Measurements from ENCODE around the gene FREY1.
"Not testable (repeated sequence)": the region's sequence is repeated elsewhere in the genome, so short reads cannot be mapped to it uniquely, and the experiment has no call there.

FREY1 gene

GRCh38 chr11:45913514-45913913 is 6.4 kb upstream of the FREY1 start:
- DNase-seq, result no peak

DNA sequence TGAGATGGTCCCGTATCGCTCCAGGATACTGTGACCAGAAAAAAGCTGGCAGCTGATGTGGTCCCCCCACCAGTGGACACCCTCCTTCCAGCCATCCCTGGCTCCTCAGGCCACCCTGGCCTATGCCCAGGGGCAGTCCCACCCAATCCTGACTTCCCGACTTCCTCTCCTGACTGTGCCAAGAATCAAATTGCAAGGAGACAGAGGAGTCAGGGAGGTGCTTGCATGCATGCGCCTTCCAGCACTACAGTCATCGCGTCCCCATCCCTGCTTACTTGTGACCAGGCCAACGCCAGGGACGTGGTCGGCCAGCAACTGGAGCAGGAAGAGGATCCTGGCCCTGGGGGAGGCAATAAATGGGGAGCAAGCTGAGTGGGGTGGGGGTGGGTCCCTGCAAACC is 3.6 kb upstream of the FREY1 start:
- no peak for DNase-seq

DNA sequence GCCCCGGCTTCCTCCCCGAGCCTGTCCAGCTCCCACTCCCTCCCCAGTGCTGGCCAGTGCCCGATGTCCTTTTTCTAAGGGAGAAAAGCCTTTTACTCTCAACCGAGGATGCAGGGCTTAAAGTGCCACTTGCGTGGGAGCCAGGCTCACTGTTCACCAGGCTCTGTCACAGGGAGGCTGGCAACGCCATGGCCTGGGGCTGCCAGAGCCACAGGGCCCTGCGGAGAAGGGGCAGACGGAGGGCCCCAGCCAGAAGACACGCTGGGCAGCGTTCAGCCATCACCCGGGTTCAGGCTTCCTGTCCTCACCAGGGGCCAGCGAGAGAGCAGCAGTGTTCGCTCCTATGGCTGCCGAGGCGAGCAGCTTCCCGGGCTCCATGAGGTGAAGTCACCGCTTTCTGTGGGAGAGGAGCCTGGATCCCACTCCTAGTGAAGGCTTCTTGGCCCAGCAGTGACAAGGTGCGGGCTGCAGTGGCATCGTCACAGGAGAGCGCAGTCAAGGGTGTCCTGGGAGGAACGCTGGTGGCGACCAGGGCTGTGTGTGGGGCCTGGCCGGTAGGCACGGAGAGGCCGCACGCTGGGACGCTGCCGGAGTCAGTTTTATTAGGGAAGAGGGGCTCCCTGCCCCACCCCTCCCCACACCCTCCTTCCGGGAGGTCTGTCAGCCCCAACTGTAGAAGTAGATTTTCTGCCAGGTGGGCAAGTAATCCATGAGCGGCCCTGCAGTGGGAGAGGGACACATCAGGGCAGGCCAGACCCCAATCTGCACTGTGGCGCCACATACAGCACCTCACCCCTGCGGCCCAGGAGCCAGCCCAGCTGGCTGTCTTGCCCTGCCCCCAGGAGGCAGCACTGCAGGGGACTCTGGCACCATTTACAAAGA is 2.8 kb upstream of the FREY1 start:
- DNase-seq, result no peak

GRCh38 chr11:45907911-45908370 is 870 bp upstream of the FREY1 start:
- peak in 1 of 2 experiments; percentile 35 for DNase-seq

DNA sequence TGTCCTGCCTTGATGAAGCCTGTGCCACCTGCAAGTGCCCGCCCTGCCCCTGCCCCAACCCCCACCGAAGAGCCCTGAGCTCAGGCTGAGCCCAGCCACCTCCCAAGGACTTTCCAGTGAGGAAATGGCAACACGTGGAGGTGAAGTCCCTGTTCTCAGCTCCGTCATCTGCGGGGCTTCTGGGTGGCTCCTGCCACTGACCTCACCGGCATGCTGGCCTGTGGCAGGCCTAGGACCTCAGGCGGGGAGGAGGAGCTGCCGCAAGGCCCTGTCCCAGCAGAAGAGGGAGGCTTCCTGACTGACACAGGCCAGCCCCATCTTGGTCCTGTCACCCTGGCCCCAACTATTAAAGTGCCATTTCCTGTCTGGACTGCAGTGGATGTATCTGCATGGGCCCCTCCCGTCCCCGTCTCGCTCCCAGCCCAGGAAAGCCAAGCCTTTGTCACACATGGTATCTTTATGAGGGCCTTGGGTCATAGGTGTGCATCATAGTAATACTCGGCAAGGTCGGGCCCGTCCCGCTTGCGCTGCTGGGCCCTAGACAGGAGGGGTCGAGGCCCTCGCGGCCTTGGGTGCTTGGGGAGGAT is 882 bp downstream of the FREY1 start:
- no peak for DNase-seq

DNA sequence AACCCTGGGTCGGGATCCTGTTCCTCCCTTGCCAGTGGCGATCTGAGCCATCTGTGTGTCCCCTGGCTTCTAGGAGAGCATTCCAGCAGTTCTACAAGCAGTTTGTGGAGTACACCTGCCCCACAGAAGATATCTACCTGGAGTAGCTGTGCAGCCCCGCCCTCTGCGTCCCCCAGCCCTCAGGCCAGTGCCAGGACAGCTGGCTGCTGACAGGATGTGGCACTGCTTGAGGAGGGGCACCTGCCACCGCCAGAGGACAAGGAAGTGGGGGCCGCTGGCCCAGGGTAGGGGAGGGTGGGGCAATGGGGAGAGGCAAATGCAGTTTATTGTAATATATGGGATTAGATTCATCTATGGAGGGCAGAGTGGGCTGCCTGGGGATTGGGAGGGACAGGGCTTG is 1.5 kb downstream of the FREY1 start:
- not testable (repeated sequence) for DNase-seq

DNA sequence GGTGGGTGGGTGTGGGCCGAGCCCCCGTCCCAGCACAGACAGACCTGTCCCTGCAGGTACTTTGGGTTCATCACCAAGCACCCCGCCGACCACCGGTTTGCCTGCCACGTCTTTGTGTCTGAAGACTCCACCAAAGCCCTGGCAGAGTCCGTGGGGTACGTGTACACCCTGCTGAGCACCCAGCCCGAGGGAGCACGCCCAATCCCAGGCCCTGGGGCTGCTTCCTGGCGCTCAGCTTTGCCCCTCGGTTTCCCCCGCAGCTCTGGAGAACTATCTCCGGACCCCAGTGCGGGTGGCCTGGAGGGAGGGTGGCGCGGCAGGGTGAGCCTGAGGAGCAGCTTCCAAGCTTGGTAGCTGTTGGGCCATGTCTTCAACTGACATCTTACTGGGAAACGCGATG is 2.0 kb downstream of the FREY1 start:
- no peak for DNase-seq

DNA sequence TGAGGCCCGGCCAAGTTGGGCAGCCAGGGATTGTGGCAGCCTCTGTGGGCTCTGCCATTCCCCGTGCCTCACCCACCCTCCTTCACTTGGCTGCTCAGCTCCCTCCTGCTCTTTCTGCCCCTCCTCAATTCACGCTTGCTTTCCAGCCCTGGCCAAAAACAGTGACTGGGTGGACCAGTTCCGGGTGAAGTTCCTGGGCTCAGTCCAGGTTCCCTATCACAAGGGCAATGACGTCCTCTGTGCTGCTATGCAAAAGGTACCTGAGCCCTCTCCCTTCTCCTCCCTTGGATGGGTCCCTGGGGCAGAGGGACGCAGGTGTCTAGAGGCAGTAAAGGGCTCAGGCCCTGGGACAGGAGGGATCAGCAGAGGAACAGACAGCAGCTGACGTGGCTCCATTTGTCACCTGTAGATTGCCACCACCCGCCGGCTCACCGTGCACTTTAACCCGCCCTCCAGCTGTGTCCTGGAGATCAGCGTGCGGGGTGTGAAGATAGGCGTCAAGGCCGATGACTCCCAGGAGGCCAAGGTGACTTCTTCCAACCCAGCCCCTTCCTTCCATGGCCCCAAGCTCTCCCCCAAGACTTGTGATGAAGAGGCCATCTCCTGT is 2.7 kb downstream of the FREY1 start:
- no peak for DNase-seq

- DNase-seq, result no peak
Measured at GRCh38 chr11:45902452-45903380, 4.4 kb downstream of the FREY1 start.

DNA sequence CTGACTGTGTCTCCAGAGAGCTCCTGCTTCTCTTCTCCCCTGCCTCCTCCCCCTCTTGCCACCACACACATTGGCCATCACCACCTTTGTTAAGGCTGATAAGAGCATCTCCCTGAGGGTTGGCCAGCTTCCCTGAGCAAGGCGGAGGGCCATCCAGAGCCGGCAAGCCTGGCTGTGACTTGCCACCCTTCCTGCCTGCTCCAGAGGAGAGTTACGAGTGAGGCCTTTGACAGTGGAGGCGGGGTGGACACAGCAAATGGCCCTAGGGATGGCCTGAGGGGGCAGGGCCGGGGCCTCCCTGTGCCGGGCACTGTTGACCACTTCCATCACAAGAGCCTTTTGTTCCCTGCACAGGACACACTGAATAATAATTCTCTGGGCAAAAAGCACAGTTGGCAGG is 5.4 kb downstream of the FREY1 start:
- DNase-seq, result no peak

DNA sequence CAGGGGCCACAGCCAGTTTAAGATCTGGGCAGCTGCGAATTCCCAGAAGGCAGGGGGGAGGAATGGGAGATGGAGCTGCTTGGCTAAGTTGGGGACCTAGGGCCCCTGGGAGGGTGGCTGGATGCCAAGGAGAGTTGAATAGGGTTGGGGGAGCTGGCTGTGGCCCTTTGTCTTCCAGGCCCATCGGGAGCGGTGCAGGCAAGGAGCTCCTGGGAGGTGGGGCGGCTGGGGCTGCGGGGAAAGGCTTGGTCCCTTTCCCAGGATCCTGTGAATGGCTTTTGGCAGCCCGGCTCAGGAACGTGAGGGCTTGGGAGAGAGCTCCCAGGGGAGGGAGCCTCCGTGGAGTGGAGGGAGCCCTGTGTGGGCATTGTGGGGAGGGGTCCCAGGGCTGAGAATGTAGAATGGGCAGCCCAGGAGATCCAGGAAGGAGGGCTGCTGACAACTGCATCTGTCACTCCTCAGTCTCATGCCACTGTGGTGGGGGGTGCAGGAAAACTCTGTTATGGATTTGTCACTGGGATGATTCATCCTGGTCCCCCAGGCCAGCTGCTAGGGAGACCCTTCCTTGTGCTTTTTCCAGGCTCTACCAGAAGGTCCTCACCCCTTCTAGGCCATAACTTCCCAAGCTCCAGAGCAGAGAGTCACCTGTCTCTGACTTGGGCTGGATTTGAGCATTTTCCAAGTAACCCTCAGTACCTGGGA is 6.0 kb downstream of the FREY1 start:
- DNase-seq, result no peak

DNA sequence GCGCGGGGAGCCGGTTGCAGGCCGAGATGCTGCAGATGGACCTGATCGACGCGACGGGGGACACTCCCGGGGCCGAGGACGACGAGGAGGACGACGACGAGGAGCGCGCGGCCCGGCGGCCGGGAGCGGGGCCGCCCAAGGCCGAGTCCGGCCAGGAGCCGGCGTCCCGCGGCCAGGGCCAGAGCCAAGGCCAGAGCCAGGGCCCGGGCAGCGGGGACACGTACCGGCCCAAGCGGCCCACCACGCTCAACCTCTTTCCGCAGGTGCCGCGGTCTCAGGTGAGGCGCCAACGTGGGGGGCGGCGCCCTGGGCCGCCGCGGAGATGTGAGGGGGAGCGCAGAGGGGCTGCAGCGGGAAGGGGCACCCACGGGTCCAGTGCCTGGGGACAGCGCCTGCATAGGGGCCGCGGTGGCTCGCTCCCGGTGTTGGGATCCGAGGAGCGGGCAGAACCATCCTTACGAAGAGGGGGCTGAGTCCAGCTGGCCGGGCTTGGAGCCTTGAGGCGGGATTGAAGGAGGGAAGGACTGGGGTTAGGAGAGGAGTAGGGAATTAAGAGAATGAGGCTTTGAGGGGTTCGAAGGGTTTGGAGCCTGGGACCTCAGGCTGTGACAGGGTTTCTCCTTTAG is 6.8 kb downstream of the FREY1 start:
- not testable (repeated sequence) for DNase-seq

GRCh38 chr11:45899448-45900174 is 7.5 kb downstream of the FREY1 start:
- DNase-seq, result peak; percentile 30 to 50

GRCh38 chr11:45899086-45899447 is 8.0 kb downstream of the FREY1 start:
- DNase-seq, result no peak

GRCh38 chr11:45897556-45897955 is 9.5 kb downstream of the FREY1 start:
- no peak for DNase-seq

GRCh38 chr11:45896422-45896984 is 10.6 kb downstream of the FREY1 start:
- no peak for DNase-seq

DNA sequence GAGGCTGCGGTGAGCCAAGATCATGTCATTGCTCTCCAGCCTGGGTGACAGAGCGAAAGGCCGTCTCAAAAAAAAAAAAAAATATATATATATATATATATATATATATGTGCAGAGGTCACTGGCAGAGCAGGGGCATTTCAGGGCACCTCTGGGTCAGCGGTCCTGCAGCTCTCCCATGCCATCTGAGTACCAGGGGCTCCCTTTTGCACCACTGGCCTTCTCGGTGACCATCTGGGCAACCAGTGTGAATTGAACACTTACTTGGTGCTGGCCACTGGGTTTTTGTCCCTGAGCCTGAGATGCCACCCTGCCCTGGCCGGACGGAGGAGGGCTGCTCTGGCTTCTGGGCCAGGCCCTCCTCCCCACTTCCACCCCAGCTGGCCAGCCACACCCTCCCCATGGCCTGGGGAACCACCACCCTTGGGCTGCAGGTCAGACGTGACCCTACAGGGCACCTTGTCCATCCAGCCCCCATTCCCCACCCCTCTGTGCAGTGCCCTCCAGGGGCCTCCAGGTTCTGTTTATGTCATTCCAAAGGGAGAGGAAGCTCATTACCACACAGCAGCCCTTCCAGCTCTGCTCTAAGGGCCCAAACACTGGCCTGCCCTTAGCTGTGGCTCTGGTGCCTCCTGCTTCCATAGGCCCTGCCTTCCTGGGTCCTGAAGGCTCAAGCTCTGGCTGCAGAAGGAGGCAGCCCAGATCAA is 11.4 kb downstream of the FREY1 start:
- no peak for DNase-seq

GRCh38 chr11:45894555-45895247 is 12.4 kb downstream of the FREY1 start:
- DNase-seq, result no peak

DNA sequence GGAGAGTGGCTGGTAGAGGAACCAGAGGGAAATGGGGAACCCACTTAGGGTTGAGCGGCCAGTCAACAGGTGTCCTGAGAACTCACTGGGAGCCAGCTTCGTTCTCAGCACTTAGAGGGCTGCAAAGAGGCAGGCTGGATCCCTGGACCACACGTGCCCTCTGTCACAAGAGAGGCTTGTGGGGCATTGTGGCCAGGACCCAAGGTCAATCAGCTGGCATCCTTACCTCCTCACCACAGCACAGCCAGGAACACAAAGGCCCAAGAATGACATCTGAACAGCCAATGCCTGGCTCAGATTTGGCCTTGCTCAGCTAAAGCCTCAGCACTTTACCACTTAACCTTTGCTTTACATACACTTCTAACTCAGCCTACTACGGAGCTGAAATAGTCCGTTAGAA is 14.2 kb downstream of the FREY1 start:
- no peak for DNase-seq

All from cerebellar nuclear complex (tissue), 1 donor.